ENCODE measurements around the gene SLC39A13.
A peak's percentile ranks its signal among the peaks of the same experiment; 100 is the strongest.

Gene SLC39A13

GRCh38 chr11:47406896-47407745, 1.3 kb upstream of the SLC39A13 start:
- no peak for DNase-seq

GRCh38 chr11:47408598-47409439, 429 bp downstream of the SLC39A13 start:
- DNase-seq = peak; percentile 80

GRCh38 chr11:47409440-47410369, 1.3 kb downstream of the SLC39A13 start:
- DNase-seq = no peak

- no peak for DNase-seq
These were observed 2.2 kb downstream of the SLC39A13 start for GRCh38 chr11:47410370-47411264.

GRCh38 chr11:47411884-47412746, 3.7 kb downstream of the SLC39A13 start:
- DNase-seq = peak; percentile 22

GRCh38 chr11:47413351-47413750, 5.0 kb downstream of the SLC39A13 start:
- no peak for DNase-seq

GRCh38 chr11:47413908-47414684, 5.7 kb downstream of the SLC39A13 start:
- peak; percentile 74 for DNase-seq

GRCh38 chr11:47414685-47415070, 6.3 kb downstream of the SLC39A13 start:
- no peak for DNase-seq

- no peak for DNase-seq
These were observed 6.9 kb downstream of the SLC39A13 start for GRCh38 chr11:47415091-47415854.

- DNase-seq = peak; percentile 95
These were observed 7.6 kb downstream of the SLC39A13 start for GRCh38 chr11:47415949-47416472.

GRCh38 chr11:47417712-47418111, 9.3 kb downstream of the SLC39A13 start:
- DNase-seq = no peak

- DNase-seq = no peak
These were observed 10.3 kb downstream of the SLC39A13 start for GRCh38 chr11:47418454-47419259.

- DNase-seq = no peak
These were observed 17.2 kb downstream of the SLC39A13 start for GRCh38 chr11:47425611-47426010.

GRCh38 chr11:47426062-47426956, 17.9 kb downstream of the SLC39A13 start, which contains the start of gene PSMC3:
TSS of gene PSMC3 (minus strand) at chr11:47426439. CDS start at chr11:47426279, 160 bp downstream.
- DNase-seq = peak; percentile 97

GRCh38 chr11:47430524-47430923, 22.1 kb downstream of the SLC39A13 start:
- DNase-seq = no peak

GRCh38 chr11:47431356-47432083, 23.1 kb downstream of the SLC39A13 start:
- DNase-seq = no peak
